Gastroesophageal sphincter (tissue), 4 donors: ENCODE measurements around the gene PPA1. TPM values are rescaled to one million over a fixed set of nuclear protein-coding genes. Genes with fewer than 3 reads are reported as not detected.
A peak's percentile ranks its signal among the peaks of the same experiment; 100 is the strongest.

Experiments
- ATAC-seq: fragments of 150-250 bp; one replicate; pipeline ENCODE4 v1.9.1; 2016; ENCODE audit warnings: mild to moderate bottlenecking, moderate library complexity
- H3K27ac ChIP-seq, 4 donors: fragments of 200-600 bp; sonication (generic) in 3 of 4; 1 replicate in 3 of 4; 2 replicates in 1 of 4; pipeline ENCODE4 v1.5.1; 2016 to 2019
- H3K27me3 ChIP-seq: fragments of 200-600 bp; sonication (generic); one replicate; pipeline ENCODE4 v1.5.1; 2019
- H3K36me3 ChIP-seq, 2 donors: fragments of 200-600 bp; sonication (generic); one replicate each; pipeline ENCODE4 v1.5.1; 2019; ENCODE audit warnings: control low read depth in 1 of 2
- H3K4me1 ChIP-seq, 3 donors: fragments of 200-600 bp; sonication (generic); 1 replicate in 2 of 3; 2 replicates in 1 of 3; pipeline ENCODE4 v1.5.1; 2016 to 2019; ENCODE audit warnings: control low read depth in 2 of 3
- H3K4me3 ChIP-seq, 2 donors: fragments of 200-600 bp; sonication (generic); one replicate each; pipeline ENCODE4 v1.5.1; 2019; ENCODE audit warnings: mild to moderate bottlenecking in 1 of 2, moderate library complexity in 1 of 2
- H3K9me3 ChIP-seq, 3 donors: fragments of 200-600 bp; sonication (generic); one replicate each; pipeline ENCODE4 v1.5.1; 2017 to 2019; ENCODE audit warnings: control low read depth in 2 of 3
- EP300 ChIP-seq: sonication (generic); formaldehyde crosslinking; IDR thresholded peaks from one replicate; pipeline ENCODE4 v1.6.1; 2017; ENCODE audit warnings: antibody characterized with exemption, mild to moderate bottlenecking
- POLR2A ChIP-seq, 2 donors: fragments of 450-650 bp; IDR thresholded peaks; one replicate each; pipeline ENCODE4 v1.6.1; 2017; ENCODE audit warnings: antibody characterized with exemption in 2 of 2, mild to moderate bottlenecking in 2 of 2, moderate library complexity in 1 of 2
- POLR2AphosphoS5 ChIP-seq: sonication (generic); formaldehyde crosslinking; IDR thresholded peaks from one replicate; pipeline ENCODE4 v1.6.1; 2017; ENCODE audit warnings: antibody characterized with exemption
- WGBS, 2 donors: methylation state at CpG; one replicate each; pipeline ENCODE4 v1.1.5; 2018; ENCODE audit warnings: low coverage in 1 of 2; 5-methylcytosine and 5-hydroxymethylcytosine counted together
- total RNA-seq, 4 donors: library from RNA; depleted of rRNA; stranded (reverse); fragments of >200 nt; gene quantifications; one replicate each; pipeline ENCODE4 v1.1.0, GENCODE V29; 2016
- TF ChIP-seq, protein P1 (sequence below), 4 experiments: fragments of 200-600 bp in 2 of 4; fragments of 450-650 bp in 2 of 4; sonication (generic) in 1 of 4; IDR thresholded peaks; one replicate each; pipeline ENCODE4 v1.5.1; 2017 to 2019; ENCODE audit warnings: antibody characterized with exemption in 4 of 4, mild to moderate bottlenecking in 2 of 4, moderate library complexity in 2 of 4

PPA1 gene
- total RNA-seq, 4 donors from 2014 or later, result 45.0 to 91.4 (median 78.6) TPM

DNA sequence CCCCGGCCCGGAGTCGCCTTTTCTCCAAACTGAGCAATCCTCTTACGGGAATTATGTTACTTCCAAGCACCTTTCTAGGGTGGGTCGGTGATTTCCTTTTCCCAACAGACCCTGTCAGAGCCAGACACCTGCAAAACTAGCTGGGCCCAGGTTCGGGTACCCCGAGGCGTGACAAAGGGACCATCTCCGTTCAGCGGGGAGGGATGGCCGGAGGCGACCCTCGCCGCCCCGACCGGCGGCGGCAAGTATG is 445 bp downstream of the PPA1 start:
- H3K4me3 ChIP-seq, result peak overlapping the region; percentile 72 to 91
- H3K36me3 ChIP-seq, result peaks cover 0 to 5% of the 10 kb centered on the region in 2 donors
- H3K27me3 ChIP-seq, result no peaks in the 10 kb centered on the region
- WGBS, 2 donors, result 0% methylated on average over 1 of the region's 18 CpGs; no CpG with 5 or more reads in 1 of the 2 donors
- no peak for TF ChIP-seq POLR2AphosphoS5
- no peak for TF ChIP-seq EP300
- no peak for TF ChIP-seq POLR2A (IDR thresholded peaks at IDR 0.05)
- TF ChIP-seq, protein P1, sequence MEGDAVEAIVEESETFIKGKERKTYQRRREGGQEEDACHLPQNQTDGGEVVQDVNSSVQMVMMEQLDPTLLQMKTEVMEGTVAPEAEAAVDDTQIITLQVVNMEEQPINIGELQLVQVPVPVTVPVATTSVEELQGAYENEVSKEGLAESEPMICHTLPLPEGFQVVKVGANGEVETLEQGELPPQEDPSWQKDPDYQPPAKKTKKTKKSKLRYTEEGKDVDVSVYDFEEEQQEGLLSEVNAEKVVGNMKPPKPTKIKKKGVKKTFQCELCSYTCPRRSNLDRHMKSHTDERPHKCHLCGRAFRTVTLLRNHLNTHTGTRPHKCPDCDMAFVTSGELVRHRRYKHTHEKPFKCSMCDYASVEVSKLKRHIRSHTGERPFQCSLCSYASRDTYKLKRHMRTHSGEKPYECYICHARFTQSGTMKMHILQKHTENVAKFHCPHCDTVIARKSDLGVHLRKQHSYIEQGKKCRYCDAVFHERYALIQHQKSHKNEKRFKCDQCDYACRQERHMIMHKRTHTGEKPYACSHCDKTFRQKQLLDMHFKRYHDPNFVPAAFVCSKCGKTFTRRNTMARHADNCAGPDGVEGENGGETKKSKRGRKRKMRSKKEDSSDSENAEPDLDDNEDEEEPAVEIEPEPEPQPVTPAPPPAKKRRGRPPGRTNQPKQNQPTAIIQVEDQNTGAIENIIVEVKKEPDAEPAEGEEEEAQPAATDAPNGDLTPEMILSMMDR (IDR thresholded peaks at IDR 0.05), result no peak
- H3K9me3 ChIP-seq, result no peaks in the 10 kb centered on the region
- no peak for ATAC-seq
- H3K27ac ChIP-seq, result peak overlapping the region; percentile 5 to 85 (median 79)
- peaks cover 2 to 42% (median 7%) of the 10 kb centered on the region in 3 donors for H3K4me1 ChIP-seq

DNA sequence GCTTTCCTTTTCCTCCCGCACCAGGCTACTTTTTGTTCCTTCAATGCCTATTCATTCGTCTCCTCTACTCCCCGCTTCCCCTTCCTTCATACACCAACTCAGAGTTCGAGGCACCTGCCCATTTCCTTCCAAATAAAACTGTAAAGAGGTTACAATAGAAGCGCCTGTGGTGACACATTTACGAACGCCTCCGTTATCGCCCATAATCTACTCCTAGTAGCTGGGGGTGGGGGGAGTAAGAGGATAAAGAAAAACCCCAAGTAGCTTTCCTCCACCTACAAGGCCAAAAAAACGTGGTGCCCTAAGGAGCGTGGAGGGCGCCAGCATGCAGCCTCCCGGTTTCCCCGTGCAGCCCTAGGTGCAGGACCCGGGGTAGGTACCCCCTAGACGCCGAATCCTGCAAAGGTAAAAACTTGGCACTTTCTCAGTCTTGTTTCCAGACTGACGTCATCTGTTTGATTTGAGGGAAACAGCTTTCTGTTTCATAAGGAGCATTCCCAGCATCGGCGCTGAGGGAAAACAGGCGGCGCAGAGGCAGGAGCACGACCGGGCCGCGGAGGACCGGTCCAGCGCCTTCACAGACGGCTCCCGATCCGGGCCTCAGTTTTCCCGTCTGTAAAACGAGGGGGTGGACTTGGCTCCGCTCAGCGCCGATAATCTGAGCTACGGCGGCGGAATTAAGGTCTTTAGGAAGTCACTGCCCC is 922 bp downstream of the PPA1 start:
- 9 to 13% methylated on average over 18 to 19 of the region's 39 CpGs for WGBS, 2 donors
- Histone ChIP-seq H3K9me3 (no peaks in the 10 kb centered on the region), H3K4me3 (peak overlapping the region; percentile 72 to 91), H3K27ac (peak overlapping the region; percentile 5 to 85 (median 79)), H3K36me3 (peaks cover 0 to 5% of the 10 kb centered on the region in 2 donors), H3K4me1 (peaks cover 3 to 47% (median 7%) of the 10 kb centered on the region in 3 donors), H3K27me3 (no peaks in the 10 kb centered on the region)
- TF ChIP-seq, protein P1 (IDR thresholded peaks at IDR 0.05), result no peak
- TF ChIP-seq EP300 (no peak), POLR2AphosphoS5 (peak; percentile 88), POLR2A (IDR thresholded peaks at IDR 0.05) (peak; percentile 14 to 32)
- no peak for ATAC-seq

DNA sequence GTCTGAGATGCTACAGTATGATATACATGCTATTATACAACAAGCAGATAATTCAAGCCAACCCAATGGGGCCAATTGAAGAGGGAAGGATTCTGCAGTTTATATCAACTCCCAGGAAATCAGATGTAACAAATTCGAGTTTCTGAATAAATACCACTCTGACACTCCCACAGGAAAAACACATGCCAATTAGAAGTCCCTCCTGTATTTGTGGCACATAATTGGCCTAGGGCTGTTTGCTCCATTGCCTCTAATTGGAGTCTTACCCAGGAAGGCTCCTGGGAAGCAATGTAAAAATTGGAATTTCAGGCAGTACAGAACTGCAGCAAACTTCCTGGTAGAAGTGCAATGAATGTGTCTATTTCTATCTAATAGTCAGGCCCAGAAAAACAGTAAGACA is 4.7 kb downstream of the PPA1 start:
- 60 to 89% methylated on average over 1 of the region's 1 CpG for WGBS, 2 donors
- Histone ChIP-seq H3K27ac (peak overlapping the region in 1 of 4 donors; percentile 29), H3K36me3 (peaks cover 0 to 5% of the 10 kb centered on the region in 2 donors), H3K27me3 (no peaks in the 10 kb centered on the region), H3K9me3 (no peaks in the 10 kb centered on the region), H3K4me1 (peaks cover 3 to 41% (median 7%) of the 10 kb centered on the region in 3 donors), H3K4me3 (no peak overlapping the region)
- no peak for ATAC-seq
- TF ChIP-seq POLR2A (IDR thresholded peaks at IDR 0.05) (no peak), POLR2AphosphoS5 (no peak), EP300 (no peak)
- TF ChIP-seq, protein P1 (IDR thresholded peaks at IDR 0.05), result no peak

DNA sequence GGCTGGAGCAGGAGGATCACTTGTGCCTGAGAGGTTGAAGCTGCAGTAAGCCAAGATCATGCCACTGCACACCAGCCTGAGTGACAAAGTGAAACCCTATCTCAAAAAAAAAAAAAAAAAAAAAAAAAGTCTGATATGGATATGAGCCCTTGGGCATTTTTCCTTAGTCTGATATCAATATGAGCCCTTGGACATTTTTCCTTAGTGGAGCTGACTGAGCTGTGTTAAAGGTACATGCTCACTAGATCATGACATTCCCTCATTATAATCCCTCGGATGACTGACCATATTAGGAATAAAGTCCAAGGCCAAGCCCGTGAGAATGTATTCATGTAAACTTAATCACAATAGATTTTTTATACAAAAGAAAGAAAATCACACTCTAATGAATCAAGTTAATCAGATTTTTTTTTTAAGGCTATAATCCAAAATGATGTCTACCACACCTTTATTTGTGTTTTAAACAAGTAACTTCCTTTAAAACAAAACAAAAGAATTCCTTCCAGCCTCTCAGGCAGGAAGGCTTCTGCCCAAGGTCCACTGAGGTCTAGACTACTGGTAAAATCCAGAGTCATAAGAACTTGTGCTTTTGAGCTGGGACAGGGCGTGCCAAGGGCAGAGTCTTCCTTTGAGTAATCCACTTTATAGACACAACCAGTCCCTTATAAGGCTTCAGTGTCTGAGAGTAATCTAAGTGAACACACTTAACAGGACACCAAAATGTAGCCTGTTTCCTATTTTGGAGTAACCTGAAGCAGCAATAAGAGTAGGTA is 5.5 kb downstream of the PPA1 start:
- Histone ChIP-seq H3K36me3 (peaks cover 0 to 5% of the 10 kb centered on the region in 2 donors), H3K27me3 (no peaks in the 10 kb centered on the region), H3K9me3 (no peaks in the 10 kb centered on the region), H3K27ac (peak overlapping the region in 2 of 4 donors; percentile 5 to 40), H3K4me1 (peaks cover 3 to 40% (median 7%) of the 10 kb centered on the region in 3 donors), H3K4me3 (no peak overlapping the region)
- no peak for TF ChIP-seq POLR2AphosphoS5
- TF ChIP-seq, protein P1 (IDR thresholded peaks at IDR 0.05), result no peak
- TF ChIP-seq POLR2A (IDR thresholded peaks at IDR 0.05), result no peak
- no peak for TF ChIP-seq EP300
- peak; percentile 32 for ATAC-seq
- 67 to 69% methylated on average over 3 of the region's 3 CpGs for WGBS, 2 donors
